ENCODE results near the gene CXorf65. TPM values are rescaled to one million over a fixed set of nuclear protein-coding genes. Genes with fewer than 3 reads are reported as not detected.

CXorf65 gene
- total and polyA plus RNA-seq, 3 experiments from 2014 or later, result 4.9 to 11.0 (median 9.5) TPM

DNA sequence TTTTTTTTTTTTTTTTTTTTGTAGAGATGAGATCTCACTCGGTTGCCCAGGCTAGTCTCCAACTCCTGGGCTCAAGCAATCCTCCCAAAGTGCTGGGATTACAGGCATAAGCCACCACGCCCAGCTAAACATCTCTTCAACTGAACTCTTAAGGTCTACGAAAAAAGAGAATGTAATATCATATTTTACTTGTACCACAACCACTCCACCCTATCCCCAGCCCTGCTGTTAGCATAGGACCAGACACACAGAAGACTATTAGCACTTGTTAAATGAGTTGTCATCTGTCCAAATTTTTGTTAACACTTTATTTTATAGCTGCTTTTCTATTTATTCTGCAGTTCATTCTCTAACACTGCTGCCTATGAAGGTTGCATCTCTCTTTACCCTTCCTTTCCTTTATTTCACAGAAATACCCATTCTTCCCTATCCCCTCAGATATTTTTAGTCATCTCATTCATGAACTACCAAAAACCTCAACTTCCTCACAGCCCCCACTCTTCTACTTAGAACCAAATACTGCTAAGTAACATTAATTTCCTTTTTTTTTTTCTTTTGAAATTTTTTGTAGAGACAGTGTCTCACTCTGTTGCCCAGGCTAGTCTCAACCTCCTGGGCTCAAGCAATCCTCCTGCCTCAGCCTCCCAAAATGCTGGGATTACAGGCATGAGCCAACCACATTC is 48.6 kb downstream of the CXorf65 start:
- Histone ChIP-seq H3K9me3 (ENCODE audit: low read length) (no peaks in the 10 kb centered on the region), H3K4me3 (ENCODE audit: low read length) (no peak overlapping the region), H3K36me3 (ENCODE audit: insufficient read depth, low read length) (peaks cover 5% of the 10 kb centered on the region), H3K27me3 (ENCODE audit: insufficient read depth, low read length, poor library complexity, severe bottlenecking) (no peaks in the 10 kb centered on the region), H3K4me1 (ENCODE audit: insufficient read depth, low read length) (peaks cover 4% of the 10 kb centered on the region), H3K27ac (ENCODE audit: low read depth, low read length) (no peak overlapping the region)
- Mint-ChIP-seq H3K9me3 (no peaks in the 10 kb centered on the region), H3K4me1 (peaks cover 24 to 41% (median 35%) of the 10 kb centered on the region in 3 donors), H3K4me3 (no peak overlapping the region), H3K27ac (peak overlapping the region in 2 of 8 donors; percentile 19 to 27), H3K36me3 (peaks cover 0 to 57% (median 12%) of the 10 kb centered on the region in 3 donors), H3K27me3 (peaks cover 0 to 2% of the 10 kb centered on the region in 2 donors)
- ChIA-PET CTCF (no interaction called here), POLR2A (no interaction called here)
- no peak for DNase-seq

DNA sequence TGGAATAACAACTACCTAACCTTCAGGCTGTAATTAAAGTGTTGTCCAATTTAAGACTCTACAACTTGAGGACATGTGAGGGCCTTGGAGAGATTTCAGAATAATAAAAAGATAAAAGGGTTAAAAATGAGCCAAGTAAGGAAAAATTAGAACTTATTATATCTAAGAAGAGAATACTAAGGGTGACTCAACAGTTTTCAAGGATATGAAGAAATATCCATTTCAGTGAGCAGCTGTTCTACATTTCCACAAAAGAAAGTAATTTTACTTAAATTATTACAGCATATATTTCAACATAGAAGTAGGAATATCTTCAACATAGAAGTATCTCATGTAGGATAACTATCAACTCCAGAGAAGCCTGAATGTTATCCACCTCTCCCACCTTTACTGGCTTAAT is 49.7 kb downstream of the CXorf65 start:
- H3K27ac Mint-ChIP-seq, result peak overlapping the region in 3 of 8 donors; percentile 51 to 79 (median 55)
- peaks cover 0 to 2% of the 10 kb centered on the region in 2 donors for H3K27me3 Mint-ChIP-seq
- peaks cover 5% of the 10 kb centered on the region for H3K36me3 ChIP-seq (ENCODE audit: insufficient read depth, low read length)
- H3K4me3 ChIP-seq (ENCODE audit: low read length), result no peak overlapping the region
- H3K27ac ChIP-seq (ENCODE audit: low read depth, low read length), result no peak overlapping the region
- peaks cover 4% of the 10 kb centered on the region for H3K4me1 ChIP-seq (ENCODE audit: insufficient read depth, low read length)
- POLR2A ChIA-PET, result no interaction called here
- peaks cover 0 to 51% (median 9%) of the 10 kb centered on the region in 3 donors for H3K36me3 Mint-ChIP-seq
- H3K4me1 Mint-ChIP-seq, result peaks cover 24 to 41% (median 30%) of the 10 kb centered on the region in 3 donors
- H3K27me3 ChIP-seq (ENCODE audit: insufficient read depth, low read length, poor library complexity, severe bottlenecking), result no peaks in the 10 kb centered on the region
- CTCF ChIA-PET, result no interaction called here
- H3K9me3 ChIP-seq (ENCODE audit: low read length), result no peaks in the 10 kb centered on the region
- H3K4me3 Mint-ChIP-seq, result no peak overlapping the region
- DNase-seq, result no peak
- no peaks in the 10 kb centered on the region for H3K9me3 Mint-ChIP-seq

Other genes starting within 250 kb of the CXorf65 start
- gene TEX11, start 198.0 kb downstream of the CXorf65 start, total RNA-seq, result not detected
- not detected for gene TEX11, start 198.0 kb downstream of the CXorf65 start, polyA plus RNA-seq
- gene SLC7A3, start 175.6 kb downstream of the CXorf65 start, total RNA-seq, result under 1 TPM; 0.16 to 0.28 TPM
- gene SLC7A3, start 175.6 kb downstream of the CXorf65 start, polyA plus RNA-seq, result 1.5 TPM
- 10 to 100 TPM; 56.5 to 60.0 TPM for gene SNX12, start 38.4 kb downstream of the CXorf65 start, total RNA-seq
- gene SNX12, start 38.4 kb downstream of the CXorf65 start, polyA plus RNA-seq, result 4.3 TPM
- gene FOXO4, start 10.9 kb downstream of the CXorf65 start, total RNA-seq, result 10 to 100 TPM; 12.8 to 13.8 TPM
- 2.8 TPM for gene FOXO4, start 10.9 kb downstream of the CXorf65 start, polyA plus RNA-seq
- gene IL2RG, start 4.8 kb upstream of the CXorf65 start, total RNA-seq, result 100 to 1,000 TPM; 312 to 323 TPM
- gene IL2RG, start 4.8 kb upstream of the CXorf65 start, polyA plus RNA-seq, result 1,411 TPM
- gene MED12, start 11.9 kb upstream of the CXorf65 start, total RNA-seq, result 10 to 100 TPM; 49.3 to 61.1 TPM
- 19.0 TPM for gene MED12, start 11.9 kb upstream of the CXorf65 start, polyA plus RNA-seq
- gene NLGN3, start 38.1 kb upstream of the CXorf65 start, total RNA-seq, result under 1 TPM; 0.46 to 0.69 TPM
- gene NLGN3, start 38.1 kb upstream of the CXorf65 start, polyA plus RNA-seq, result 0.16 TPM
- gene GJB1, start 116.5 kb upstream of the CXorf65 start, total RNA-seq, result not detected
- not detected for gene GJB1, start 116.5 kb upstream of the CXorf65 start, polyA plus RNA-seq
- gene ZMYM3, start 147.4 kb upstream of the CXorf65 start, total RNA-seq, result 10 to 100 TPM; 16.5 to 16.7 TPM
- 7.4 TPM for gene ZMYM3, start 147.4 kb upstream of the CXorf65 start, polyA plus RNA-seq
- 100 to 1,000 TPM; 532 to 542 TPM for gene NONO, start 176.9 kb upstream of the CXorf65 start, total RNA-seq
- 170 TPM for gene NONO, start 176.9 kb upstream of the CXorf65 start, polyA plus RNA-seq
- gene ITGB1BP2, start 195.0 kb upstream of the CXorf65 start, total RNA-seq, result 1 to 10 TPM; 3.7 to 3.8 TPM
- not detected for gene ITGB1BP2, start 195.0 kb upstream of the CXorf65 start, polyA plus RNA-seq

Measured in CD8-positive, alpha-beta memory T cell (primary cell).